DOHH2 (cell line): Measurements from ENCODE around the gene SIK3.

Source experiments
- H3F3A ChIP-seq: fragments of 200-600 bp; sonication (generic), shearing (Covaris generic); 2 replicates; pipeline ENCODE4 v1.6.0; 2016; ENCODE audit warnings: antibody characterized with exemption, mild to moderate bottlenecking; ENCODE audit not compliant: control insufficient read depth, insufficient read depth
- H3K27ac ChIP-seq: fragments of 200-600 bp; sonication (generic); 2 replicates; pipeline ENCODE4 v1.5.1; 2014; ENCODE audit warnings: low read depth, mild to moderate bottlenecking, low read length, moderate library complexity
- H3K27me3 ChIP-seq: fragments of 200-600 bp; sonication (generic); 2 replicates; pipeline ENCODE4 v1.6.1; 2014; ENCODE audit warnings: mild to moderate bottlenecking, low read length, mixed read lengths; ENCODE audit not compliant: control insufficient read depth
- H3K36me3 ChIP-seq: fragments of 200-600 bp; sonication (generic); 2 replicates; pipeline ENCODE4 v1.6.1; 2014; ENCODE audit warnings: mild to moderate bottlenecking, low read length, moderate library complexity, mixed read lengths; ENCODE audit not compliant: control insufficient read depth
- H3K4me1 ChIP-seq: fragments of 200-600 bp; sonication (generic); 2 replicates; pipeline ENCODE4 v1.6.1; 2014; ENCODE audit warnings: mild to moderate bottlenecking, low read length, mixed read lengths; ENCODE audit not compliant: control insufficient read depth
- H3K4me2 ChIP-seq: fragments of 200-600 bp; sonication (generic); 2 replicates; pipeline ENCODE4 v1.6.0; 2014; ENCODE audit warnings: mild to moderate bottlenecking, low read length, moderate library complexity
- H3K4me3 ChIP-seq: fragments of 200-600 bp; sonication (generic); 2 replicates; pipeline ENCODE4 v1.5.1; 2014; ENCODE audit warnings: mild to moderate bottlenecking, low read length, mixed read lengths
- H3K79me2 ChIP-seq: fragments of 200-600 bp; sonication (generic); 2 replicates; pipeline ENCODE4 v1.6.1; 2014; ENCODE audit warnings: mild to moderate bottlenecking, low read length, mixed read lengths; ENCODE audit not compliant: control insufficient read depth
- H3K9me2 ChIP-seq: fragments of 200-600 bp; sonication (generic); replicated peaks from 2 replicates; pipeline ENCODE4 v1.6.1; 2014; ENCODE audit warnings: mild to moderate bottlenecking, low read length, mixed read lengths; ENCODE audit not compliant: control insufficient read depth
- H3K9me3 ChIP-seq: fragments of 200-600 bp; sonication (generic); 2 replicates; pipeline ENCODE4 v1.6.1; 2014; ENCODE audit warnings: antibody characterized with exemption, low read length, mixed read lengths; ENCODE audit not compliant: control insufficient read depth, insufficient read depth
- H4K20me1 ChIP-seq: fragments of 200-600 bp; sonication (generic); 2 replicates; pipeline ENCODE4 v1.6.0; 2014; ENCODE audit warnings: low read depth, mild to moderate bottlenecking, antibody characterized with exemption, low read length, moderate library complexity; ENCODE audit not compliant: control insufficient read depth, insufficient read depth
- CTCF ChIP-seq: fragments of 200-600 bp; sonication (generic); IDR thresholded peaks from one replicate; pipeline ENCODE4 v1.5.1; 2014; ENCODE audit warnings: antibody characterized with exemption, mild to moderate bottlenecking, low read depth, low read length; ENCODE audit not compliant: poor library complexity, severe bottlenecking
- EZH2phosphoT487 ChIP-seq: fragments of 200-600 bp; sonication (generic); IDR thresholded peaks from 2 replicates; pipeline ENCODE4 v1.6.1; 2017; ENCODE audit warnings: borderline replicate concordance, mild to moderate bottlenecking, antibody characterized with exemption, low read length, moderate library complexity, mixed read lengths

The SIK3 gene

DNA sequence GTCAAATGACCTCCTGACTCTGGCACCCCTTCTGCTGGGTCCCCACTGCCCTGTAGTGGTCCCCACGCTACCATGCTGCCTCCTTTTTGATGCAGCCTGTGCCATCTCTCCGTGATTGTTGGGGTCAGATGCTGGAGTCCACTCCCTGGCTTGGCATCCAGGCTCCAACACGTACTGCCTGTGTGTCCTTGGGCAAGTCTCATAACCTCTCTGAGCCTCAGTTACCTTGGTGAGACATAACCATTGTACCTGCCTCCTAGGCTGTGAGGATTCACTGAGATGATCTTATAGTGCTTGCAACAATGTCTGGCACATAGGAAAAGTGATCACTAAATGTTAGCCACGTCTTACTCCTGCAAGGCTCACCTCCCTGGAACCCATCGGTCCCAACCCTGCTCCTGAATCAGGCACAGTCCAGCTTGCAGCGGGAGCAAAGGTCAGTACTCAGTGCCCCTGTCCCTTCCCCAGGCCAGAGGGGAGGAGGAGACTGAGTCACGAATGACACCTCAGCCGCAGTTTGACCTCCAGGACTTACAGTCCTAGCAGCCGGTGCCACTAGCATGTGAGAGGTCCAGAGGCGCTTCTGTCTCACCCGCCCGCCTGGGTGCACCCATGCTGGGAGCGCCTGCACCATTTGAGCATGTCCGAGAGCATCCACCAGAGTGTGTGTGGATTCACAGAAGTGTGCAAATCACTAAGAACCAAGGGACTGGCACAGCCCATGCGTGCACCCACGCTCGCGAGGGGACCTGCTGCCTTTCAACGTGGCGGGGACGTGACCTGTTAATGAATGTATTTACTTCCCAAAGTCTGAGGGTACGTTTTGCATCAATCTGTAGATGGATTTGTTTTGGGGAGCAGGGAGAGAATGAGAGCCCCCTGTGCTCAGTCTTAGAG lies 272.1 kb downstream of the SIK3 start:
- Histone ChIP-seq H3F3A (no peaks in the 10 kb centered on the region), H3K4me3 (no peak overlapping the region), H3K27ac (no peak overlapping the region), H3K9me2 (no peaks in the 10 kb centered on the region), H3K4me2 (no peak overlapping the region), H3K36me3 (no peaks in the 10 kb centered on the region), H3K27me3 (no peaks in the 10 kb centered on the region), H3K9me3 (no peaks in the 10 kb centered on the region), H4K20me1 (no peaks in the 10 kb centered on the region), H3K4me1 (no peaks in the 10 kb centered on the region), H3K79me2 (no peaks in the 10 kb centered on the region)
- TF ChIP-seq EZH2phosphoT487 (no peak), CTCF (no peak)

GRCh38 chr11:116825434-116825833 lies 272.8 kb downstream of the SIK3 start:
- Histone ChIP-seq H3F3A (no peaks in the 10 kb centered on the region), H4K20me1 (no peaks in the 10 kb centered on the region), H3K79me2 (no peaks in the 10 kb centered on the region), H3K27ac (no peak overlapping the region), H3K4me1 (no peaks in the 10 kb centered on the region), H3K4me2 (no peak overlapping the region), H3K9me3 (no peaks in the 10 kb centered on the region), H3K27me3 (no peaks in the 10 kb centered on the region), H3K9me2 (no peaks in the 10 kb centered on the region), H3K4me3 (no peak overlapping the region), H3K36me3 (no peaks in the 10 kb centered on the region)
- no peak for TF ChIP-seq EZH2phosphoT487
- TF ChIP-seq CTCF, result no peak

DNA sequence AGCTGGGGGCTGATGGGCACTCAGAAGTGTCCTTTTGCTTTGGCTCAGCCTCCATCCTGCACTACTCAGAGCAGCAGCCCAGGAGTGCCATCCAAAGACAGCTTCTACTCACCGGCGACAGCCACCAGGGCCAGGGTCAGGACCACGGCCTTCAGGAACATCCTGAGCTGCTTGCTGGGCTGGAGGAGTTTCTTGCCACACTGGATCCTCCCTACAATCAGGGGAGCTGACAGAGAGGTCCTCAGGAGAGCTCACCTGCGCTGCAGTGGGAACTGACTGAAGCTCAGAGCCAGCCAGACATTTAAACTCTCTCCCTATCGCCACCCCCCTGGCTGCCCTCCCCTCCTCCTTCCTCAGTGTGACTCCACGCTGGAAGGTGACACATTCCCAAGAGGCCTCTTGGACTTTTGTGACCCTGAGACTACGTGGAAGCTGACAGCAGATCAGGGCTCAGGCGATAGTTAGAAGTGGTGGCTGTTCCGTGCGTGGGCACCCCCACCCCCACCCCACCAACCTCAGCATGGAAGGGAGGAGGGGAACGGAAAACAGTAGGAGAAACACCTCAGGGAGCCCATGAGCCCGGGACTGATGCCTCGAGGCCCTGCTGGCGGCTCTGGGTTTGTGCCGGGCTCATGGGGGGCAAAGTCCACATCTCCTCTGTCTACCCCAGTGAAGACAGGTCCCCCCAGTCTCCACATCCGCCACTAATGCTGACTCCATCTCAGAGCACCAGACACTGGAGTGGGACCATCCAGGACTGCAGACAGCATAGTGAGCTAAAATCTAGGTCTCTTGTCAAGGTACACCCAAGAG lies 275.0 kb downstream of the SIK3 start, which contains the start of gene APOA4:
Gene APOA4 (minus strand): TSS at position 274 of the 813 bp plus-strand sequence. CDS start 113 bp downstream, at position 161.
- Histone ChIP-seq H3K4me3 (no peak within 1 kb of the TSS), H3K9me2 (no peaks in the 10 kb centered on the region), H3K27me3 (no peaks in the 10 kb centered on the region), H4K20me1 (no peaks in the 10 kb centered on the region), H3K4me1 (no peaks in the 10 kb centered on the region), H3K9me3 (no peaks in the 10 kb centered on the region), H3K36me3 (no peaks in the 10 kb centered on the region), H3K27ac (no peak within 1 kb of the TSS), H3K4me2 (no peak within 1 kb of the TSS), H3K79me2 (no peaks in the 10 kb centered on the region), H3F3A (no peaks in the 10 kb centered on the region)
- TF ChIP-seq EZH2phosphoT487 (no peak), CTCF (no peak)
